ENCODE results near the gene CBR4.

The CBR4 gene

DNA sequence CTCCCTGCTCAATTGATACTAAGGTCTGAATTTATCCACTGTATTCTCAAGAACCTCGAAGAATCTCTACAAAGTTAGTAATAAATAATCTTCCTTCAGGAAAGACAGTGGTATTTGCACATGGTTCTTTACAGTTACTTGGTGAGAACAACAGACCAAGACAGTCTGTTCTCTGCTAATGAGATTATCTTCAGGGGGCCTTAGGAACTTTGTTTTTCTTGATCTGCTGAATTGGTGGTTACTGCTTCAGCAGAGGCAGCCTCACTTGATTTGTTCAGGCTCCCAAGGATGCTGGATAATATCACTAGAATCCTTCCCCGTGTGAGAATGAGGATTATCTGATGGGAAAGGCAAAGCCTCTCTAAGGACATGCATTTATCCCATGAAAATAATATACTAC lies 64.8 kb downstream of the CBR4 start:
- WGBS (ENCODE audit: insufficient coverage, insufficient read length): no CpG with 5 or more reads among the region's 2 CpGs
- DNase-seq (ENCODE audit: low read depth, low spot score): no peak
- no peaks in the 10 kb centered on the region for H3K27me3 ChIP-seq (ENCODE audit: control insufficient read depth, insufficient read depth, low read length)
- no peaks in the 10 kb centered on the region for H3K9me3 ChIP-seq (ENCODE audit: control insufficient read depth, insufficient read depth, low read length)
- H3K4me1 ChIP-seq (ENCODE audit: control insufficient read depth, insufficient read depth, low read length): no peaks in the 10 kb centered on the region
- no peak overlapping the region for H3K27ac ChIP-seq (ENCODE audit: low read length)
- H3K36me3 ChIP-seq (ENCODE audit: control insufficient read depth, insufficient read depth, low read length): no peaks in the 10 kb centered on the region
- no peak overlapping the region for H3K4me3 ChIP-seq (ENCODE audit: low read length)

DNA sequence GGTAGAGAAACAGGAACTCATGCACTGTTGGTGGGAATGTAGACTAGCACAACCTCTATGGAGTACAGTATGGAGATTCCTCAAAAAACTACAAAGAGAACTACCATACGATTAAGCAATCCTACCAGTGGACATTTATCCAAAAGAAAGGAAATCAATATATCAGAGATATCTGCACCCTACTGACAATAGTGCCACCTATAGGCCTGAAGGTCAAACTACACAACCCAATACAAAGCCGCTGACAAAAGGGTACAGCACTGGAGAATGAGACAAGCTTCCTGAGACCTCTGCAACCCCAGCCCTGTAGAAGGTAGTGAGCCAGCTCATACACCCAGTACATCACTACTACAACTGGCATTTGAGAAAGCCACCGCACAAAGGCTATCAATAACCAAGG lies 67.1 kb downstream of the CBR4 start:
- no peaks in the 10 kb centered on the region for H3K4me1 ChIP-seq (ENCODE audit: control insufficient read depth, insufficient read depth, low read length)
- no CpG with 5 or more reads among the region's 3 CpGs for WGBS (ENCODE audit: insufficient coverage, insufficient read length)

More for the DNA sequence above, 67.1 kb downstream of the CBR4 start:
- H3K9me3 ChIP-seq (ENCODE audit: control insufficient read depth, insufficient read depth, low read length): no peaks in the 10 kb centered on the region
- no peak for DNase-seq (ENCODE audit: low read depth, low spot score)
- H3K4me3 ChIP-seq (ENCODE audit: low read length): no peak overlapping the region
- no peaks in the 10 kb centered on the region for H3K36me3 ChIP-seq (ENCODE audit: control insufficient read depth, insufficient read depth, low read length)
- no peaks in the 10 kb centered on the region for H3K27me3 ChIP-seq (ENCODE audit: control insufficient read depth, insufficient read depth, low read length)
- H3K27ac ChIP-seq (ENCODE audit: low read length): no peak overlapping the region
